OCI-LY3 (cell line): Measurements from ENCODE around the gene NES.

Experiments used
- EZH2phosphoT487 ChIP-seq: fragments of 200-600 bp; shearing (Covaris generic); IDR thresholded peaks from 2 replicates; pipeline ENCODE4 v1.6.1; 2018; ENCODE audit warnings: antibody characterized with exemption, mixed run types, low read depth
- TF ChIP-seq, protein P1 (sequence below): fragments of 200-600, 300-600 bp; sonication (generic); IDR thresholded peaks from 2 replicates; pipeline ENCODE4 v1.5.1; 2014; ENCODE audit warnings: antibody characterized with exemption, low read length, low read depth

DNA sequence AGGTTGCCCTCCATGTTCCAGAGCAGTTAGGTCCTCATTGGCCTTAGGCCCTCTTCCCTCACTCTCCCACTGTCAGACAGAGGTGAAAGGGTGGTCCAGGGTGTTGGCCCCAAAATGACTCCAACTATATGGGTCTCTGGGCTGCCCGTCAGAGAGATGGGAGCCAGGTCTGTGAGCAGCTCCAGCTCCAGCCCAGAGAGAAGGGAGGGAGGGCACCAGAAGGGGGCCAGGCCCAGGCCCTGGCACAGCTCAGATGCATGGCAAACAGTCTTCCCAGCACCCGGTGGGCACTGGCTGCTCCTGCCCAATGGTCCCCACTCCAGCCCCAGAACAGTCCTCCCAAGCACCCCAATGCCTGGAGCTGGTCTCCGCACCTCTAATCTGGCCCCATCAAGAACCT, 33.1 kb downstream of the NES start:
- TF ChIP-seq, protein P1, sequence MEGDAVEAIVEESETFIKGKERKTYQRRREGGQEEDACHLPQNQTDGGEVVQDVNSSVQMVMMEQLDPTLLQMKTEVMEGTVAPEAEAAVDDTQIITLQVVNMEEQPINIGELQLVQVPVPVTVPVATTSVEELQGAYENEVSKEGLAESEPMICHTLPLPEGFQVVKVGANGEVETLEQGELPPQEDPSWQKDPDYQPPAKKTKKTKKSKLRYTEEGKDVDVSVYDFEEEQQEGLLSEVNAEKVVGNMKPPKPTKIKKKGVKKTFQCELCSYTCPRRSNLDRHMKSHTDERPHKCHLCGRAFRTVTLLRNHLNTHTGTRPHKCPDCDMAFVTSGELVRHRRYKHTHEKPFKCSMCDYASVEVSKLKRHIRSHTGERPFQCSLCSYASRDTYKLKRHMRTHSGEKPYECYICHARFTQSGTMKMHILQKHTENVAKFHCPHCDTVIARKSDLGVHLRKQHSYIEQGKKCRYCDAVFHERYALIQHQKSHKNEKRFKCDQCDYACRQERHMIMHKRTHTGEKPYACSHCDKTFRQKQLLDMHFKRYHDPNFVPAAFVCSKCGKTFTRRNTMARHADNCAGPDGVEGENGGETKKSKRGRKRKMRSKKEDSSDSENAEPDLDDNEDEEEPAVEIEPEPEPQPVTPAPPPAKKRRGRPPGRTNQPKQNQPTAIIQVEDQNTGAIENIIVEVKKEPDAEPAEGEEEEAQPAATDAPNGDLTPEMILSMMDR, result no peak
- TF ChIP-seq EZH2phosphoT487, result no peak
